KMS-11 (cell line): ENCODE measurements around the gene TPD52L2.

Source experiments
- H2AFZ ChIP-seq: fragments of 200-600 bp; sonication (generic); 2 replicates; pipeline ENCODE4 v1.6.1; 2016; ENCODE audit warnings: antibody characterized with exemption, mixed run types, low read depth
- H3K27ac ChIP-seq: fragments of 200-600 bp; sonication (generic); 2 replicates; pipeline ENCODE4 v1.6.1; 2016; ENCODE audit warnings: mild to moderate bottlenecking, mixed run types
- H3K27me3 ChIP-seq: fragments of 200-600 bp; sonication (generic); 2 replicates; pipeline ENCODE4 v1.6.1; 2017; ENCODE audit warnings: mild to moderate bottlenecking, low read depth, mixed run types, moderate library complexity; ENCODE audit not compliant: insufficient read depth
- H3K36me3 ChIP-seq: fragments of 200-600 bp; sonication (generic); 2 replicates; pipeline ENCODE4 v1.6.1; 2017; ENCODE audit warnings: mild to moderate bottlenecking, mixed run types; ENCODE audit not compliant: insufficient read depth
- H3K4me1 ChIP-seq: fragments of 200-600 bp; sonication (generic); 2 replicates; pipeline ENCODE4 v1.6.1; 2016; ENCODE audit warnings: mild to moderate bottlenecking, low read depth, mixed run types; ENCODE audit not compliant: poor library complexity, severe bottlenecking
- H3K4me2 ChIP-seq: fragments of 200-600 bp; sonication (generic); 2 replicates; pipeline ENCODE4 v1.7.0; 2016; ENCODE audit warnings: mild to moderate bottlenecking, mixed run types
- H3K4me3 ChIP-seq: fragments of 200-600 bp; sonication (generic); IDR thresholded peaks from 2 replicates; pipeline ENCODE4 v1.6.1; 2017; ENCODE audit warnings: low read depth, low read length, mixed read lengths; ENCODE audit not compliant: insufficient read depth
- H3K79me2 ChIP-seq: fragments of 200-600 bp; sonication (generic); 2 replicates; pipeline ENCODE4 v1.6.1; 2016; ENCODE audit warnings: low read depth, mixed run types; ENCODE audit not compliant: insufficient read depth
- H3K9ac ChIP-seq: fragments of 200-600 bp; sonication (generic); 2 replicates; pipeline ENCODE4 v1.6.1; 2016; ENCODE audit warnings: mild to moderate bottlenecking, mixed run types
- H4K20me1 ChIP-seq: fragments of 200-600 bp; sonication (generic); 2 replicates; pipeline ENCODE4 v1.6.1; 2016; ENCODE audit warnings: mild to moderate bottlenecking, mixed run types; ENCODE audit not compliant: insufficient read depth
- CTCF ChIP-seq: fragments of 200-600 bp; sonication (generic); conservative IDR thresholded peaks from 2 replicates; pipeline ENCODE4 v1.6.1; 2017; ENCODE audit warnings: low read depth, mild to moderate bottlenecking, antibody characterized with exemption, low read length, moderate library complexity, mixed read lengths

The TPD52L2 gene

DNA sequence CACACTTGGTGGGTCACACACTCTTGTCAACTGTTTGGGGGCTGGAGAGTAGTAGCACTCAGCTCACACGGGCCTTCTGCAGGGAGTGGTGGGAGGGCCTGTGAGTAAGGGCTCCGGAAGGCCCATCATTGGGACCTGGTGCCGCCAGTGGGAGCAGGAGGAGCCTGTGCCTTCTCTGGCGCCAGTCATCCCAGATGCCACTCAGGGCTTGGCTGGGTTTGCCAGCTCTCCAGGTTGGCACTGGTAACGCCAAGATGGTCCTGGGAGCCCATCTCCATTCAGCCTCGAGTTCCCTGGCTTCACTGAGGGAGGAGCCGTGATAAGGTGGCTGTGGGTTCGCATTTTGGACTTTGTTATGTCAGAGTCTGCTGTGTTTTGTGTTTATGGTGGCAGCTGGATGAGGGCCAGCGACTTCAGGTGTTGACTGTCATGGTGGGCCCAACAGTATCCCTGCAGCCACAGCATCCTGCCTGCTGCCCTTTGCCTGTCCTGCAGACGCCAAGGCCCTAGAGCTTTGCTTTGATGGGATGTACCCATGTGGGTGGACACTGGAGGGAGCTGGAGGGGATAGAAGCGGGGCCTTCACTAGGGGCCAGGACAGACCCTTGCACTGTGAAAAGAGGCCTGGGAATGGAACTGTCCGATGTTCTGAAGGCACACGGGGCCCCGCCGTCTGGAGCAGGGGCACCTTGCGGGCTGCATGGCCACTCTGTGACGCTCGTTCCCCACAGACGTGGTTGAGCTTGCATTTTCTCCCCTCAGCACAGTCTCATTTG, 16.6 kb downstream of the TPD52L2 start:
- Histone ChIP-seq H3K4me1 (no peaks in the 10 kb centered on the region), H3K27ac (no peak overlapping the region), H3K4me3 (no peak overlapping the region), H3K36me3 (no peaks in the 10 kb centered on the region), H4K20me1 (no peaks in the 10 kb centered on the region), H2AFZ (no peak overlapping the region), H3K9ac (no peak overlapping the region), H3K4me2 (no peak overlapping the region), H3K27me3 (no peaks in the 10 kb centered on the region), H3K79me2 (no peaks in the 10 kb centered on the region; the same call in 1 of the 2 replicates)
- no peak for TF ChIP-seq CTCF

DNA sequence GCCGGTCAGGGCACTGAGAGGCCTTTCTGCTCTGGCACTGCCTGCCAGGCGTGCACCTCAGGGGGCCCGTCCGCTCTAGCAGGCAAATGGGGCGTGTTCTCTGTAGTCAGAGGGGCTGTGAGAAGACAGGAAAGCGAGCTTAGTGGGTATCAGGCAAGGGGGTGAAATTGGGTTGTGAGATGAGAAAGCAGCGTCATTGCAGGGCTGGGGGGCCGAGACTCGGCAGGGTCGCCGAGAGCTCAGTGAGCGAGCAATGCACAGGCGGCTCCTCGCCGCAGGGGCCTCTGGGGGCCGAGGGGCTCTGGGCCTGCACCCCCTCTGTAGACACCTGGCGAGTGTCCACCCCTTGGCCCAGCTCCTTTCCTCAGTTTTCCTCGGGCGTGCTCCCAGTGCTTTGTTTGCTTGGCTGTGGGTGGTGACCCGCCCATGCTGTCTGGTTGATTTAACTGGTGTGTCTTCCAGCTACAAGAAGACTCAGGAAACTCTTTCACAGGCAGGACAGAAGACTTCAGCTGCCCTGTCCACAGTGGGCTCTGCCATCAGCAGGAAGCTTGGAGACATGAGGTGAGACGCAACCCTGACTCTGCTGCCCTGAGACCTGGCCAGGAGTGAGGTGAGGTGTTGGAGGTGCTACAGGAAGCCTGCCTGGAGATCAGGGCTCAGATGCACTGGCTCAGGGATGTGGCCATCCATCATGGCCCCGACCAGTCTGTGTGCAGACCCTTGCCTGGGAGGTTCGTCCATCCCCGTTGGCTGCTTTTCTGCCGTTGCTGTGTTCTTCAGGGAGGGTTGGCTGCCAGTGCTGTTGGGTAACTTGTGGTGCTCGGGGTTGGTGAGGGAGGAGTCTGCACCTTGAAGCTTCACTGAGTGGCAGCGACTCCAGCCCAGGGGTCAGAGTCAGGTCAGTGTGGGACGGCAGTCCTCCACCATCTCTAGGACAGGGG, 17.5 kb downstream of the TPD52L2 start:
- Histone ChIP-seq H4K20me1 (no peaks in the 10 kb centered on the region), H3K27me3 (no peaks in the 10 kb centered on the region), H3K4me3 (no peak overlapping the region), H3K4me2 (no peak overlapping the region), H2AFZ (no peak overlapping the region), H3K79me2 (no peaks in the 10 kb centered on the region; the same call in 1 of the 2 replicates), H3K9ac (no peak overlapping the region), H3K27ac (no peak overlapping the region), H3K36me3 (no peaks in the 10 kb centered on the region), H3K4me1 (no peaks in the 10 kb centered on the region)
- TF ChIP-seq CTCF = no peak

- Histone ChIP-seq H4K20me1 (no peaks in the 10 kb centered on the region), H3K27ac (no peak overlapping the region), H3K4me1 (no peaks in the 10 kb centered on the region), H3K4me3 (no peak overlapping the region), H3K9ac (no peak overlapping the region), H2AFZ (no peak overlapping the region), H3K36me3 (no peaks in the 10 kb centered on the region), H3K27me3 (no peaks in the 10 kb centered on the region), H3K4me2 (no peak overlapping the region), H3K79me2 (no peaks in the 10 kb centered on the region)
- no peak for TF ChIP-seq CTCF
Measured at GRCh38 chr20:63883201-63883593, 18.1 kb downstream of the TPD52L2 start.

- no peaks in the 10 kb centered on the region for H3K27me3 ChIP-seq
- H3K79me2 ChIP-seq = no peaks in the 10 kb centered on the region
- no peaks in the 10 kb centered on the region for H3K36me3 ChIP-seq
- no peaks in the 10 kb centered on the region for H3K4me1 ChIP-seq
- TF ChIP-seq CTCF = no peak
- no peak overlapping the region for H3K27ac ChIP-seq
- H2AFZ ChIP-seq = no peak overlapping the region
- H3K4me3 ChIP-seq = no peak overlapping the region
- no peak overlapping the region for H3K4me2 ChIP-seq
- no peaks in the 10 kb centered on the region for H4K20me1 ChIP-seq
- H3K9ac ChIP-seq = no peak overlapping the region
Measured at GRCh38 chr20:63884506-63885263, 19.6 kb downstream of the TPD52L2 start.
